ENCODE measurements around the gene CD160.
"Not testable (repeated sequence)": the region's sequence is repeated elsewhere in the genome, so short reads cannot be mapped to it uniquely, and the experiment has no call there.

Gene CD160

DNA sequence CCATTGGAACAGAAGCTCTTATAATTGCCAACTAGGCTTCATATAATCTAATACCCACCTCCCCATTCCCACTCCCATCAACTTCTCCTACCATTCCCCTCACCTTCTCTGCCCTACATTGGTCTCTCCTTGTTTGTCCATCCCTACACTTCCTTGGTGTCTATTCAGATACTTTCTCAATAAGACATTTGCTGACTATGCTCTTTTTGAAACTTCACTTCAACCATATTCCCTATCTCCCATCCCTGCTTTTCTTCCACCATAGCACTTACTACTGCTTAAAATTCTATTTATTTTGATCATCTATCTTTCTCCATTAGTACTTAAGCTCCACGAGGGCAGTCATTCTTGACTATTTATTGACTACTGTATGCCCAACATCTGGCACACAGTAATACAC lies 40.4 kb downstream of the CD160 start:
- no peak for FAIRE-seq

DNA sequence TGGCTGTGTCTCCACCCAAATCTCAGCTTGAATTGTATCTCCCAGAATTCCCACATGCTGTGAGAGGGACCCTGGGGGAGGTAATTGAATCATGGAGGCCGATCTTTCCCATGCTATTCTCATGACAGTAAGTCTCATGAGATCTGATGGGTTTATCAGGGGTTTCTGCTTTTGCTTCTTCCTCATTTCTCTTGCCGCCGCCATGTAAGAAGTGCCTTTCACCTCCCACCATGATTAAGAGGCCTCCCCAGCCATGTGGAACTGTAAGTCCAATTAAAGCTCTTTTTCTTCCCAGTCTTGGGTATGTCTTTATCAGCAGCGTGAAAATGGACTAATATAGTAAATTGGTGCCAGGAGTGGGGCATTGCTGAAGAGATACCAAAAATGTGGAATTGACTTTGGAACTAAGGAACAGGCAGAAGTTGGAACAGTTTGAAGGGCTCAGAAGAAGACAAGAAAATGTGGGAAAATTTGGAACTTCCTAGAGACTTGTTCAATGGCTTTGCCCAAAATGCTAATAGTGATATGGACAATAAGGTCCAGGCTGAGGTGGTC lies 41.2 kb downstream of the CD160 start:
- FAIRE-seq: not testable (repeated sequence)

- FAIRE-seq: not testable (repeated sequence)
These were observed 42.2 kb downstream of the CD160 start for GRCh38 chr1:145761498-145761897.

GRCh38 chr1:145762001-145762400 lies 42.7 kb downstream of the CD160 start:
- not testable (repeated sequence) for FAIRE-seq

DNA sequence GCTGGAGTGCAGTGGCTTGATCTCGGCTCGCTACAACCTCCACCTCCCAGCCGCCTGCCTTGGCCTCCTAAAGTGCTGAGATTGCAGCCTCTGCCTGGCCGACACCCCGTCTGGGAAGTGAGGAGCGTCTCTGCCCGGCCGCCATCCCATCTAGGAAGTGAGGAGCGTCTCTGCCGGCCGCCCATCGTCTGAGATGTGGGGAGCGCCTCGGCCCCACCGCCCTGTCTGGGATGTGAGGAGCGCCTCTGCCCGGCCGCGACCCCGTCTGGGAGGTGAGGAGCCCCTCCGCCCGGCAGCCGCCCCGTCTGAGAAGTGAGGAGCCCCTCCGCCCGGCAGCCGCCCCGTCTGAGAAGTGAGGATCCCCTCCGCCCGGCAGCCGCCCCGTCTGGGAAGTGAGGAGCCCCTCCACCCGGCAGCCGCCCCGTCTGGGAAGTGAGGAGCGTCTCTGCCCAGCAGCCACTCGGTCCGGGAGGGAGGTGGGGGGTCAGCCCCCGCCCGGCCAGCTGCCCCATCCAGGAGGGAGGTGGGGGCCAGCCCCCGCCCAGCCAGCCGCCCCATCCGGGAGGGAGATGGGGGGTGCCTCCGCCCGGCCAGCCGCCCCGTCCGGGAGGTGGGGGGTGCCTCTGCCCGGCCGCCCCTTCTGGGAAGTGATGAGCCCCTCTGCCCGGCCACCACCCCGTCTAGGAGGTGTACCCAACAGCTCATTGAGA lies 45.1 kb downstream of the CD160 start:
- not testable (repeated sequence) for FAIRE-seq

DNA sequence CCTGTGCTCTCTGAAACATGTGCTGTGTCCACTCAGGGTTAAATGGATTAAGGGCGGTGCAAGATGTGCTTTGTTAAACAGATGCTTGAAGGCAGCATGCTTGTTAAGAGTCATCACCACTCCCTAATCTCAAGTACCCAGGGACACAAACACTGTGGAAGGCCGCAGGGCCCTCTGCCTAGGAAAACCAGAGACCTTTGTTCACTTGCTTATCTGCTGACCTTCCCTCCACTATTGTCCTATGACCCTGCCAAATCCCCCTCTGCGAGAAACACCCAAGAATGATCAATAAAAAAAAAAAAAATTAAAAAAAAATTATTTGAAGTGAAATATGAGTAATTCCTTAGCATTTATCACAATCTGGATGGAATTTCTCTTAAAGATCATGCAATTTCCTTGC lies 45.8 kb downstream of the CD160 start:
- not testable (repeated sequence) for FAIRE-seq

DNA sequence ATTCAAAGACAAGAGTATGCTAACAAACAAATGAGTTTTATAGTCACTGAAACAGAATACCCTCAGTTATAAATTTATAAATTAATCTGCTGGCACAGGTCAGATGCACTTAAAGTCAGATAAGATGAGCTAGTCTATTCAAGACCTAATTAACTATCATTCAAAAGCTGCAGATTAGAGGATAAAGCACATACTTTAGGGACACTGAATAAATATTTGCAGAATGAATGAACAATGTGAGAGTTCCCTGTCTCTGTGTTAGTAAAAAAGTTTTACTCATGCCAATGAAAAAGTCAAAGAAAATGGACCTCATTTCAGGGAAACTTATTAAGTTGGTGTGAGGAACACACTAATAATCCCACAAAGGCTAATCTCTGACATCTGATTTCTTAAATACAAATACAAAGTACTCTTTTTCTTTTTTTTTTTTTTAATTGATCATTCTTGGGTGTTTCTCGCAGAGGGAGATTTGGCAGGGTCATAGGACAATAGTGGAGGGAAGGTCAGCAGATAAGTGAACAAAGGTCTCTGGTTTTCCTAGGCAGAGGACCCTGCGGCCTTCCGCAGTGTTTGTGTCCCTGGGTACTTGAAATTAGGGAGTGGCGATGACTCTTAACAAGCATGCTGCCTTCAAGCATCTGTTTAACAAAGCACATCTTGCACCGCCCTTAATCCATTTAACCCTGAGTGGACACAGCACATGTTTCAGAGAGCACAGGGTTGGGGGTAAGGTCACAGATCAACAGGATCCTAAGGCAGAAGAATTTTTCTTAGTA lies 46.5 kb downstream of the CD160 start:
- FAIRE-seq: not testable (repeated sequence)

DNA sequence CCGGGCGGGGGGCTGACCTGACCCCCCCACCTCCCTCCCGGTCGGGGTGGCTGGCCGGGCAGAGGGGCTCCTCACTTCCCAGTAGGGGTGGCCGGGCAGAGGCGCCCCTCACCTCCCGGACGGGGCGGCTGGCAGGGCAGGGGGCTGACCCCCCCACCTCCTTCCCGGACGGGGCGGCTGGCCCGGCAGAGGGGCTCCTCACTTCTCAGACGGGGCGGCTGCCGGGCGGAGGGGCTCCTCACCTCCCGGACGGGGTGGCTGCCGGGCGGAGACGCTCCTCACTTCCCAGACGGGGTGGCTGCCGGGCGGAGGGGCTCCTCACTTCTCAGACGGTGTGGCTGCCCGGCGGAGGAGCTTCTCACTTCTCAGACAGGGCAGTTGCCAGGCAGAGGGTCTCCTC lies 47.6 kb downstream of the CD160 start:
- FAIRE-seq: not testable (repeated sequence)

DNA sequence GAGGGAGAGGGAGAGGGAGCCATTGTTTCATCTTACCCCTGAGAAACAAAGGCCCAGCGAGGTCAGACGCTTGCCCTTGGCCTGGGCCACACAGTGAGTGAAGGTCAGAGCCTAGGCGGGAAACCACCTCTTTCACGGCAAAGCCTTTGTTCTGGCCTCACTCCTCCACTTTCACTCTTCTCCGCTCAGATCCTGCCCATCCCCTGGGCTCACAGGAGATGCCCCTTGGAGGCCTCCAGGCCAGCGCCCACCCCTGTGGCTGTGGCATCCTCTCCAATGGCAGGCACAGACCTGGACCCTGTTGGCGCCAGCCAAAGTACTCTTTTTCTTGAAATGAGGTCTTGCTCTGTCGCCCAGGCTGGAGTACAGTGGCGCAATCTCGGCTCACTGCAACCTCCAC lies 48.7 kb downstream of the CD160 start:
- FAIRE-seq: not testable (repeated sequence)

DNA sequence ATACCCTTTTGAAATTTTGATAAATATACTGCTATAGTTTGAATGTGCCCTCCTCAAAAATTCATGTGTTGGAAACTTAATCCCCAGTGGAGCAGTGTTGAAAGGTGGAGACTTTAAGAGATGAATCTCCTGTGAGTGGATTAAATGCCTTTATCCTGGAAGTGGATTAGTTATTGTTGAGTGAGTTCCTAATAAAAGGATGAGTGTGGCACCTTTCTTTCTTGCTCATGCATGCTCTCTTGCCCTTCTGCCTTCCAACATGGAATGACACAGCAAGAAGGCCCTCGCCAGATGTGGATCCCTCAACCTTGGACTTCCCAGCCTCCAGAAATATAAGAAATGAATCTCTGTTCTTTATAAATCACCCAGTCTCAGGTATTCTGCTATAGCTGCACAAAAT lies 51.8 kb downstream of the CD160 start:
- no peak for FAIRE-seq

DNA sequence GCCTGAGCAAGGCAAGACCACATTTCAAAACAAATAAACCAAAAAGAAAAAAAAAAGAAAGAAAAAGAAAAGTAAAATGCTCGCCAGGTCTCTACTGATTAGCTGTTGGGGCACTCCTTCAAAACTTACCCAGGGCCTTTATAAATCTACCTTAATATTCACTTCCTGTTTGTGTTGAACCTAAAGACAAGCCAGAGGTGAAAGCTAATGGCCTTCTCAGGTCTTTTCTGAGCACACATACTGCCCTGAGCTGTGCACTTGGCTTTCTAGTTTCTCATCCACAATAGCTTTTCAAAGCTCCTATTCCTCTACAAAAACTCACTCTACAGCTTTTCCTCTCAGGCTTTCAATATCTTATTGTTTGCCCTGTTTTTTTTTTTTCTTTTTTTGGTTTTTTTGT lies 54.1 kb downstream of the CD160 start:
- FAIRE-seq: no peak

DNA sequence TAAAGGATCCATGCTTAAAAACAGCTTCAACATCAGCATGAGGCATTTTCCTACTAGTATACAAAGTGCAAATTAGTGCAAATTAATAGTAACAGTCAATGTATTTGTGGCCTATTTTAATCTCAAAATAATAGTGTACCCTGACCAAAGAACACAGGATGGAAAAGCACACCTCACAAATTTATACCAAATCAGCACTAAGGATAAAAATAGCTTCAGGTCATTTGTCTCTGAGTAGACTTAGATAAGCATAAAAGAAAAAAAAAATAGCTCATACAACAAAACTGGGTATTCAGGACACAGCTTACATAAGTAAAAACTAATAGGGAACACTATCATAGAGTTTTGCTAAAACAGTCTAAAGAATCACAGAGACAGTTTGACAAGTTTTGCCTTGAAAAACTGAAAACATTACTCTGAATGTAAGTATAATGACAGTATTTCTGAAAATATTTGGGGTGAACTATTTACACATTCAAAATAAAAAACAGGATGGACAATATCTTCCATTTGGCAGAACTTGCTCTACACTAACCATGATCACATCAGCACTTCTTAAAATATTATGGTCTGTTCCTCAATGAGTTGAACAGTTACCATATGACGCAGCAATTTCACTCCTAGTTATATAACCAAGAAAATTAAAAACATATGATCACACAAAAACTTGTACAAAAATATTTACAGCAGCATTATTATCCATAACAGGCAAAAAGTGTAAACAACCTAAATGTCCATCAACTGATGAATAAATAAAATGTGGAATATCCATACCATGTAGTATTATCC lies 58.3 kb downstream of the CD160 start:
- no peak for FAIRE-seq

GRCh38 chr1:145778146-145778540 lies 58.8 kb downstream of the CD160 start:
- no peak for FAIRE-seq

- FAIRE-seq: no peak
These were observed 63.2 kb downstream of the CD160 start for GRCh38 chr1:145782272-145783099.

DNA sequence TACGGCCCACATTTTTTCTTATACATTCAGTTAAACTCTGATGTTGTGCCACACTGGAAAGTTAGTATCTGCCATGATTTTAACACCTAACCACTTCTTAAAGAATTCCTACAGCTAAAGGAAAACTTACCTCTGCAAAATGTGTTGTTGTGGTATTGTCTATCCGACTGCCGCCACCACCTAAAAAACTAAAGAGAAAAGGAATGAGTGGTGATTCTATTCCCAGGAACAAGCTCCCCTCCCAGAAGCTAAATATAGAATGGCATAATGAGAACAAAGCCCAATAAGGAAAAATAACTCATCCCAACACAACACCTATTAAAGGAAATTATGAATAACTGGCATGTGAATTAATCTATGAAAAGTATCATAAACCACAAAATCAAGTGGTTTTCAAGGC lies 65.1 kb downstream of the CD160 start:
- FAIRE-seq: no peak

DNA sequence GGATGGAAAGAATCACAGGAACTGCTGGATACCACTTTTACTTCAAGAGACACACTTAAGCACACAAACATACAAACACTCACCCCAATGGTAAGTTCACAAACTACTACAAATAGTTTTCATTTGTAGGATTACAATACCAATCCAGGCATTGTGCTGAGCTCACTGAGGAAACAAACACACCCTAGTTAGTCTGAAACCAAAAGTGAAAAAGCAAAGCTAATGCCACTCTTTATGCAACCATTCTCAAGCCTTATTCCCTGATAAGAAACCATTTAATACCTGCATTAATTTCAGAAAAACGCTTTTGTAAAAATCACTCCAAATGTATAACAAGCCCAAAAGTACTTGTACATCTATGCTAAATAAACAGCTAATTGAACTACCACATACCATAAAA lies 66.2 kb downstream of the CD160 start:
- no peak for FAIRE-seq

- no peak for FAIRE-seq
These were observed 67.0 kb downstream of the CD160 start for GRCh38 chr1:145786271-145786670.

- no peak for FAIRE-seq
These were observed 69.3 kb downstream of the CD160 start for GRCh38 chr1:145788580-145788979.

Data from endometrium (tissue), 2 donors.